Measurements from ENCODE around the gene COPZ2. TPM values are rescaled to one million over a fixed set of nuclear protein-coding genes. Genes with fewer than 3 reads are reported as not detected.
A peak's percentile ranks its signal among the peaks of the same experiment; 100 is the strongest.

Gene COPZ2
- total RNA-seq, 2 donors from 2014 or later, result not detected

GRCh38 chr17:48024149-48025039 is 13.2 kb downstream of the COPZ2 start:
- H3K9me3 Mint-ChIP-seq, result no peaks in the 10 kb centered on the region
- 1 to 3% methylated on average over 14 to 54 of the region's 54 CpGs for WGBS, 2 experiments (ENCODE audit: insufficient coverage in 1 of 2, insufficient read length in 1 of 2)
- peak; percentile 85 for DNase-seq
- peak overlapping the region; percentile 48 for H3K27ac Mint-ChIP-seq
- Histone ChIP-seq H3K4me1 (ENCODE audit: control insufficient read depth, insufficient read depth, low read length) (no peaks in the 10 kb centered on the region), H3K27ac (ENCODE audit: low read depth, low read length) (peak overlapping the region; percentile 79), H3K9me3 (ENCODE audit: control insufficient read depth, low read length) (no peaks in the 10 kb centered on the region), H3K9ac (ENCODE audit: extremely low read depth, low read length, poor library complexity, severe bottlenecking) (no peak overlapping the region), H3K27me3 (ENCODE audit: control insufficient read depth, insufficient read depth, low read length, poor library complexity, severe bottlenecking) (peaks cover 30% of the 10 kb centered on the region), H3K36me3 (ENCODE audit: control insufficient read depth, insufficient read depth, low read length) (no peaks in the 10 kb centered on the region), H3K4me3 (ENCODE audit: low read length) (peak overlapping the region; percentile 79)
- no peak for TF ChIP-seq CTCF (conservative IDR thresholded peaks at IDR 0.05)
- H3K4me1 Mint-ChIP-seq, result peaks cover 10% of the 10 kb centered on the region
- peaks cover 55% of the 10 kb centered on the region for H3K27me3 Mint-ChIP-seq (ENCODE audit: insufficient read depth)
- no peaks in the 10 kb centered on the region for H3K36me3 Mint-ChIP-seq (ENCODE audit: low read depth)
- H3K4me3 Mint-ChIP-seq, result peak overlapping the region; percentile 59

- no peaks in the 10 kb centered on the region for H3K4me1 ChIP-seq (ENCODE audit: control insufficient read depth, insufficient read depth, low read length)
- H3K36me3 ChIP-seq (ENCODE audit: control insufficient read depth, insufficient read depth, low read length), result no peaks in the 10 kb centered on the region
- H3K9me3 Mint-ChIP-seq, result no peaks in the 10 kb centered on the region
- H3K4me3 ChIP-seq (ENCODE audit: low read length), result peak overlapping the region; percentile 79
- no peak overlapping the region for H3K27ac Mint-ChIP-seq
- peaks cover 30% of the 10 kb centered on the region for H3K27me3 ChIP-seq (ENCODE audit: control insufficient read depth, insufficient read depth, low read length, poor library complexity, severe bottlenecking)
- H3K4me3 Mint-ChIP-seq, result peak overlapping the region; percentile 59
- no peaks in the 10 kb centered on the region for H3K9me3 ChIP-seq (ENCODE audit: control insufficient read depth, low read length)
- peaks cover 48% of the 10 kb centered on the region for H3K27me3 Mint-ChIP-seq (ENCODE audit: insufficient read depth)
- WGBS, 2 experiments (ENCODE audit: insufficient coverage in 1 of 2, insufficient read length in 1 of 2), result 0 to 1% methylated on average over 11 to 54 of the region's 54 CpGs
- peaks cover 10% of the 10 kb centered on the region for H3K4me1 Mint-ChIP-seq
- DNase-seq, result peak; percentile 97
- no peaks in the 10 kb centered on the region for H3K36me3 Mint-ChIP-seq (ENCODE audit: low read depth)
- TF ChIP-seq CTCF (conservative IDR thresholded peaks at IDR 0.05), result peak; percentile 53
- H3K9ac ChIP-seq (ENCODE audit: extremely low read depth, low read length, poor library complexity, severe bottlenecking), result no peak overlapping the region
- peak overlapping the region; percentile 79 for H3K27ac ChIP-seq (ENCODE audit: low read depth, low read length)
These were observed 14.0 kb downstream of the COPZ2 start for GRCh38 chr17:48023400-48024148.

- no peaks in the 10 kb centered on the region for H3K36me3 Mint-ChIP-seq (ENCODE audit: low read depth)
- Histone ChIP-seq H3K4me1 (ENCODE audit: control insufficient read depth, insufficient read depth, low read length) (no peaks in the 10 kb centered on the region), H3K9ac (ENCODE audit: extremely low read depth, low read length, poor library complexity, severe bottlenecking) (no peak overlapping the region), H3K36me3 (ENCODE audit: control insufficient read depth, insufficient read depth, low read length) (no peaks in the 10 kb centered on the region), H3K9me3 (ENCODE audit: control insufficient read depth, low read length) (no peaks in the 10 kb centered on the region), H3K4me3 (ENCODE audit: low read length) (no peak overlapping the region), H3K27me3 (ENCODE audit: control insufficient read depth, insufficient read depth, low read length, poor library complexity, severe bottlenecking) (peaks cover 30% of the 10 kb centered on the region), H3K27ac (ENCODE audit: low read depth, low read length) (no peak overlapping the region)
- WGBS, 2 experiments (ENCODE audit: insufficient coverage in 1 of 2, insufficient read length in 1 of 2), result 82 to 88% methylated on average over 5 of the region's 6 CpGs
- no peak overlapping the region for H3K27ac Mint-ChIP-seq
- no peak for TF ChIP-seq CTCF (conservative IDR thresholded peaks at IDR 0.05)
- peaks cover 10% of the 10 kb centered on the region for H3K4me1 Mint-ChIP-seq
- H3K9me3 Mint-ChIP-seq, result no peaks in the 10 kb centered on the region
- H3K4me3 Mint-ChIP-seq, result peak overlapping the region; percentile 59
- H3K27me3 Mint-ChIP-seq (ENCODE audit: insufficient read depth), result peaks cover 51% of the 10 kb centered on the region
- DNase-seq, result no peak
These were observed 14.7 kb downstream of the COPZ2 start for GRCh38 chr17:48022901-48023300.

Data from endodermal cell (in vitro differentiated cells).